Transverse colon (tissue), 4 donors: ENCODE data around the gene KATNA1.

Experiments used
- CTCF ChIP-seq, 5 experiments: fragments of 200-600 bp in 3 of 5; fragments of 450-650 bp in 2 of 5; sonication (generic) in 3 of 5; IDR thresholded peaks; 1 replicate in 2 of 5; 2 replicates in 3 of 5; pipeline ENCODE4 v1.5.1; 2016 to 2017; ENCODE audit warnings: antibody characterized with exemption in 5 of 5, inconsistent platforms in 3 of 5, mild to moderate bottlenecking in 2 of 5, moderate library complexity in 1 of 5
- EP300 ChIP-seq: sonication (generic); formaldehyde crosslinking; IDR thresholded peaks from one replicate; pipeline ENCODE4 v1.6.1; 2017; ENCODE audit warnings: antibody characterized with exemption, low read depth
- POLR2A ChIP-seq: fragments of 450-650 bp; IDR thresholded peaks from one replicate; pipeline ENCODE4 v1.6.1; 2016; ENCODE audit warnings: antibody characterized with exemption, mild to moderate bottlenecking, moderate library complexity
- POLR2AphosphoS5 ChIP-seq, 3 donors: sonication (generic); formaldehyde crosslinking; IDR thresholded peaks; one replicate each; pipeline ENCODE4 v1.6.1; 2016; ENCODE audit warnings: antibody characterized with exemption in 3 of 3

- TF ChIP-seq CTCF (IDR thresholded peaks at IDR 0.05) = no peak
- no peak for TF ChIP-seq POLR2AphosphoS5 (IDR thresholded peaks at IDR 0.05)
- no peak for TF ChIP-seq POLR2A
- TF ChIP-seq EP300 = no peak
These were observed 80.4 kb downstream of the KATNA1 start for GRCh38 chr6:149567945-149568585.
